Astrocyte (in vitro differentiated cells and primary cell): ENCODE data around the gene FFAR1. TPM values are rescaled to one million over a fixed set of nuclear protein-coding genes. Genes with fewer than 3 reads are reported as not detected.

Experiments used
- DNase-seq: peaks from one replicate; pipeline ENCODE4 v3.0.0-alpha.2; 2010; ENCODE audit warnings: low read depth
- FAIRE-seq: peaks from 2 replicates; lab custom pipeline; 2011; peaks lifted over from hg19 to GRCh38; lab: Jason Lieb, UNC
- H2AFZ ChIP-seq: 2 replicates; pipeline ENCODE4 v1.6.0; 2012; ENCODE audit warnings: low read depth, low read length, inconsistent platforms
- H3K27ac ChIP-seq: 2 replicates; pipeline ENCODE4 v1.5.1; 2011; ENCODE audit warnings: low read depth, low read length, inconsistent platforms
- H3K27me3 ChIP-seq: 2 replicates; pipeline ENCODE4 v1.6.0; 2011; ENCODE audit warnings: low read length, inconsistent platforms; ENCODE audit not compliant: insufficient read depth
- H3K36me3 ChIP-seq: 2 replicates; pipeline ENCODE4 v1.5.1; 2011; ENCODE audit warnings: low read length, inconsistent platforms; ENCODE audit not compliant: insufficient read depth
- H3K4me1 ChIP-seq: 2 replicates; pipeline ENCODE4 v1.5.1; 2011; ENCODE audit warnings: low read length, inconsistent platforms; ENCODE audit not compliant: insufficient read depth
- H3K4me2 ChIP-seq: 2 replicates; pipeline ENCODE4 v1.6.0; 2012; ENCODE audit warnings: low read length, inconsistent platforms
- H3K4me3 ChIP-seq: 2 replicates; pipeline ENCODE4 v1.5.1; 2011; ENCODE audit warnings: low read depth, mild to moderate bottlenecking, low read length, inconsistent platforms; ENCODE audit not compliant: insufficient read depth
- H3K79me2 ChIP-seq: 2 replicates; pipeline ENCODE4 v1.6.0; 2012; ENCODE audit warnings: mild to moderate bottlenecking, low read length, inconsistent platforms; ENCODE audit not compliant: insufficient read depth
- H3K9ac ChIP-seq: 2 replicates; pipeline ENCODE4 v1.6.0; 2012; ENCODE audit warnings: mild to moderate bottlenecking, low read length, inconsistent platforms
- H3K9me3 ChIP-seq: 2 replicates; pipeline ENCODE4 v1.5.1; 2012; ENCODE audit warnings: low read depth, mild to moderate bottlenecking, low read length, inconsistent platforms; ENCODE audit not compliant: insufficient read depth
- H4K20me1 ChIP-seq: 2 replicates; pipeline ENCODE4 v1.6.0; 2012; ENCODE audit warnings: low read length, inconsistent platforms; ENCODE audit not compliant: insufficient read depth
- H3K27ac Mint-ChIP-seq: one replicate; pipeline ENCODE4 v1.8.0; 2021; ENCODE audit warnings: mild to moderate bottlenecking, mixed read lengths; ENCODE audit not compliant: unreplicated experiment
- H3K27me3 Mint-ChIP-seq: one replicate; pipeline ENCODE4 v1.8.0; 2021; ENCODE audit warnings: low read depth, mixed read lengths; ENCODE audit not compliant: unreplicated experiment
- H3K36me3 Mint-ChIP-seq: one replicate; pipeline ENCODE4 v1.8.0; 2021; ENCODE audit warnings: low read depth, mixed read lengths; ENCODE audit not compliant: unreplicated experiment
- H3K4me1 Mint-ChIP-seq: one replicate; pipeline ENCODE4 v1.8.0; 2021; ENCODE audit warnings: low read depth, mixed read lengths; ENCODE audit not compliant: unreplicated experiment
- H3K4me3 Mint-ChIP-seq: one replicate; pipeline ENCODE4 v1.8.0; 2021; ENCODE audit warnings: mild to moderate bottlenecking, moderate library complexity, mixed read lengths; ENCODE audit not compliant: unreplicated experiment
- H3K9me3 Mint-ChIP-seq: one replicate; pipeline ENCODE4 v1.8.0; 2021; ENCODE audit warnings: mild to moderate bottlenecking, mixed read lengths; ENCODE audit not compliant: unreplicated experiment
- EZH2 ChIP-seq: IDR thresholded peaks from 2 replicates; pipeline ENCODE4 v1.6.1; 2012; ENCODE audit warnings: mild to moderate bottlenecking, low read length, inconsistent platforms; ENCODE audit not compliant: insufficient read depth
- total RNA-seq: library from RNA; stranded (reverse); gene quantifications from 2 replicates; pipeline ENCODE4 v1.2.1, GENCODE V29; 2021
- TF ChIP-seq, protein P1 (sequence below): IDR thresholded peaks from 2 replicates; pipeline ENCODE4 v1.5.1; 2011; ENCODE audit warnings: low read depth, mild to moderate bottlenecking, inconsistent platforms, low read length, moderate library complexity; ENCODE audit not compliant: insufficient read depth

The FFAR1 gene
- total RNA-seq, 1 donor from 2014 or later, result not detected

DNA sequence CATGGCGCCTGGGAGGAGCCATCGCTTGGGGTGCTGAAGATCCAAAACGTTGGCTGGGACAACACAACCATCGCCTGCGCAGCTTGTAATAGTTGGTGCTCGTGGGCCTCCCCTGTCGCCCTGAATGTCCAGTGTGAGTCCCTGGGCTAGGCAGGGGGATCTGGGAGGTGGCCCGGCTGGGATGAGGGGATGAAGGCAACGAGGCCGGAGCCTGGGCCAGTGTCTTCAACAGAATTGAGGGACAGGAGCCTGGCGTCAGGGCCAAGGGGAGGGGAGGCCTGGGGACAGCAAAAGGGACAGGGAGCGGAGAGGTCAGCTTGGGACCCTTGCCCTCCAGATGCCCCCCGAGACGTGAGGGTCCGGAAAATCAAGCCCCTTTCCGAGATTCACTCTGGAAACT, 6.7 kb upstream of the FFAR1 start:
- Histone ChIP-seq H3K36me3 (no peaks in the 10 kb centered on the region), H3K9ac (no peak overlapping the region), H3K4me1 (no peaks in the 10 kb centered on the region), H3K27ac (no peak overlapping the region), H3K9me3 (no peaks in the 10 kb centered on the region), H3K4me2 (no peak overlapping the region), H3K4me3 (no peak overlapping the region), H2AFZ (no peak overlapping the region), H4K20me1 (no peaks in the 10 kb centered on the region), H3K79me2 (no peaks in the 10 kb centered on the region), H3K27me3 (no peaks in the 10 kb centered on the region)
- H3K4me1 Mint-ChIP-seq, result no peaks in the 10 kb centered on the region
- H3K27me3 Mint-ChIP-seq, result peaks cover 52% of the 10 kb centered on the region
- no peaks in the 10 kb centered on the region for H3K9me3 Mint-ChIP-seq
- FAIRE-seq (no peak), DNase-seq (no peak)
- no peak overlapping the region for H3K4me3 Mint-ChIP-seq
- no peaks in the 10 kb centered on the region for H3K36me3 Mint-ChIP-seq
- TF ChIP-seq, protein P1, sequence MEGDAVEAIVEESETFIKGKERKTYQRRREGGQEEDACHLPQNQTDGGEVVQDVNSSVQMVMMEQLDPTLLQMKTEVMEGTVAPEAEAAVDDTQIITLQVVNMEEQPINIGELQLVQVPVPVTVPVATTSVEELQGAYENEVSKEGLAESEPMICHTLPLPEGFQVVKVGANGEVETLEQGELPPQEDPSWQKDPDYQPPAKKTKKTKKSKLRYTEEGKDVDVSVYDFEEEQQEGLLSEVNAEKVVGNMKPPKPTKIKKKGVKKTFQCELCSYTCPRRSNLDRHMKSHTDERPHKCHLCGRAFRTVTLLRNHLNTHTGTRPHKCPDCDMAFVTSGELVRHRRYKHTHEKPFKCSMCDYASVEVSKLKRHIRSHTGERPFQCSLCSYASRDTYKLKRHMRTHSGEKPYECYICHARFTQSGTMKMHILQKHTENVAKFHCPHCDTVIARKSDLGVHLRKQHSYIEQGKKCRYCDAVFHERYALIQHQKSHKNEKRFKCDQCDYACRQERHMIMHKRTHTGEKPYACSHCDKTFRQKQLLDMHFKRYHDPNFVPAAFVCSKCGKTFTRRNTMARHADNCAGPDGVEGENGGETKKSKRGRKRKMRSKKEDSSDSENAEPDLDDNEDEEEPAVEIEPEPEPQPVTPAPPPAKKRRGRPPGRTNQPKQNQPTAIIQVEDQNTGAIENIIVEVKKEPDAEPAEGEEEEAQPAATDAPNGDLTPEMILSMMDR, result no peak
- no peak for TF ChIP-seq EZH2
- H3K27ac Mint-ChIP-seq, result no peak overlapping the region

DNA sequence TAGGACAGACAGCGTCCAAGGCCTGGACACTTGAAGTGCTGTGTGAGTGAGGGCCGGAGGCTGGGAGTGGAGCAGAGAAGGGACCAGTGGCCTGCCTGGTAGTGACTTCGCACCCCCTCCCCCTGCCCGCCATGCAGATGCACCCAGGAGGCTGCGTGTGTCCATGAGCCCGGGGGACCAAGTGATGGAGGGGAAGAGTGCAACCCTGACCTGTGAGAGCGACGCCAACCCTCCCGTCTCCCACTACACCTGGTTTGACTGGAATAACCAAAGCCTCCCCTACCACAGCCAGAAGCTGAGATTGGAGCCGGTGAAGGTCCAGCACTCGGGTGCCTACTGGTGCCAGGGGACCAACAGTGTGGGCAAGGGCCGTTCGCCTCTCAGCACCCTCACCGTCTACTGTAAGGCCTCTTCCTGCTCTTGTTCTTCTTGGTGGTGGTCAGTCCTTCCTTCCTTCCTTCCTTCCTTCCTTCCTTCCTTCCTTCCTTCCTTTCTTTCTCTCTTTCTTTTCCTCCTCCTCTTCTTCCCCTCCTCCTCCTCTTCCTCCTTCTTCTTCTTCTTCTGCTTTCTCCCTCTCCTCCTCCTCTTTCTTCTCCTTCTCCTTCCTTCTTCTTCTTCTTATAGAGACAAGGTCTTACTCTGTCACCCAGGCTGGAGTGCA, 6.0 kb upstream of the FFAR1 start:
- H3K4me1 Mint-ChIP-seq, result no peaks in the 10 kb centered on the region
- H3K36me3 ChIP-seq, result no peaks in the 10 kb centered on the region
- no peak for TF ChIP-seq EZH2
- TF ChIP-seq, protein P1, result no peak
- H3K27ac Mint-ChIP-seq, result no peak overlapping the region
- H3K4me3 ChIP-seq, result no peak overlapping the region
- H3K27me3 Mint-ChIP-seq, result peaks cover 58% of the 10 kb centered on the region
- no peak overlapping the region for H3K4me3 Mint-ChIP-seq
- H3K4me2 ChIP-seq, result no peak overlapping the region
- H3K79me2 ChIP-seq, result no peaks in the 10 kb centered on the region
- no peaks in the 10 kb centered on the region for H3K4me1 ChIP-seq
- no peaks in the 10 kb centered on the region for H4K20me1 ChIP-seq
- H3K9me3 ChIP-seq, result no peaks in the 10 kb centered on the region
- no peaks in the 10 kb centered on the region for H3K9me3 Mint-ChIP-seq
- no peaks in the 10 kb centered on the region for H3K36me3 Mint-ChIP-seq
- H3K27me3 ChIP-seq, result no peaks in the 10 kb centered on the region
- no peak overlapping the region for H3K9ac ChIP-seq
- FAIRE-seq (no peak), DNase-seq (no peak)
- no peak overlapping the region for H3K27ac ChIP-seq
- no peak overlapping the region for H2AFZ ChIP-seq

DNA sequence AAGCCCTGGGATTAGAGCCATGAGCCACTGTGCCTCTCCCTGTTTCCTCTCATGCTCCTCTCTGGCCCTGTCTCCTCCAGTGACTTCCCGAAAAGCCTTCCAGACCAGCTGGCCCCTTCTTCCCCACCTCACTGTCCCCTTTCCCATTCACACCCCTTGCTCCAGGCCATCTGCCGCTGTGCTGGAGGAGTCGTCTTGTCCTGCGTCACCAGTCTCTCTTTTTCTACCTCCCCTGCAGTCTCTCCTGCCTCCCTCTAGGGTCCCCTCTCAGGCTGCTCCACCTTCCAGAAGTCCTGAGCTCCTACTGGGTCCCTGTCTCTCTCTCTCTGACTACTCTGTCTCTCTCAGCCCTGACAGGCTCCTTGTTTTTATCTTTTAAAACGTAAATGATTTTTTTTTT, 5.3 kb upstream of the FFAR1 start:
- no peak for FAIRE-seq
- no peaks in the 10 kb centered on the region for H3K27me3 ChIP-seq
- no peak overlapping the region for H3K4me3 Mint-ChIP-seq

More for the DNA sequence above, 5.3 kb upstream of the FFAR1 start:
- Histone ChIP-seq H3K79me2 (no peaks in the 10 kb centered on the region), H3K36me3 (no peaks in the 10 kb centered on the region), H3K4me1 (no peaks in the 10 kb centered on the region), H3K27ac (no peak overlapping the region), H3K9me3 (no peaks in the 10 kb centered on the region), H3K4me3 (no peak overlapping the region), H2AFZ (no peak overlapping the region), H3K9ac (no peak overlapping the region), H4K20me1 (no peaks in the 10 kb centered on the region), H3K4me2 (no peak overlapping the region)
- DNase-seq, result no peak
- Mint-ChIP-seq H3K9me3 (no peaks in the 10 kb centered on the region), H3K27me3 (peaks cover 65% of the 10 kb centered on the region), H3K27ac (no peak overlapping the region), H3K36me3 (no peaks in the 10 kb centered on the region), H3K4me1 (peaks cover 3% of the 10 kb centered on the region)
- TF ChIP-seq, protein P1, result no peak
- TF ChIP-seq EZH2, result no peak
